Measurements from ENCODE around the gene SPATA16. TPM values are rescaled to one million over a fixed set of nuclear protein-coding genes. Genes with fewer than 3 reads are reported as not detected.
"Not testable (repeated sequence)": the region's sequence is repeated elsewhere in the genome, so short reads cannot be mapped to it uniquely, and the experiment has no call there.

Gene SPATA16
- total RNA-seq, 1 donor from 2014 or later: not detected

GRCh38 chr3:173004681-173005080 lies 136.4 kb downstream of the SPATA16 start:
- DNase-seq: no peak

- DNase-seq: no peak
Measured at GRCh38 chr3:173003956-173004355, 137.1 kb downstream of the SPATA16 start.

GRCh38 chr3:173003471-173003870 lies 137.6 kb downstream of the SPATA16 start:
- DNase-seq: no peak

GRCh38 chr3:173001622-173002021 lies 139.4 kb downstream of the SPATA16 start:
- DNase-seq: no peak

- DNase-seq: no peak
Measured at GRCh38 chr3:173000553-173000952, 140.5 kb downstream of the SPATA16 start.

GRCh38 chr3:172993412-172993811 lies 147.6 kb downstream of the SPATA16 start:
- DNase-seq: no peak

GRCh38 chr3:172991424-172991996 lies 149.5 kb downstream of the SPATA16 start:
- no peak for DNase-seq

GRCh38 chr3:172989373-172989772 lies 151.7 kb downstream of the SPATA16 start:
- no peak for DNase-seq

- DNase-seq: no peak
Measured at GRCh38 chr3:172987273-172987672, 153.8 kb downstream of the SPATA16 start.

- no peak for DNase-seq
Measured at GRCh38 chr3:172984914-172985313, 156.1 kb downstream of the SPATA16 start.

GRCh38 chr3:172982736-172983364 lies 158.2 kb downstream of the SPATA16 start:
- peak; percentile 5 for DNase-seq

- no peak for DNase-seq
Measured at GRCh38 chr3:172981407-172981983, 159.5 kb downstream of the SPATA16 start.

GRCh38 chr3:172980849-172981248 lies 160.2 kb downstream of the SPATA16 start:
- no peak for DNase-seq

GRCh38 chr3:172977696-172978095 lies 163.3 kb downstream of the SPATA16 start:
- DNase-seq: no peak

- no peak for DNase-seq
Measured at GRCh38 chr3:172974969-172975368, 166.1 kb downstream of the SPATA16 start.

- no peak for DNase-seq
Measured at GRCh38 chr3:172973799-172974198, 167.2 kb downstream of the SPATA16 start.

- no peak for DNase-seq
Measured at GRCh38 chr3:172972717-172973116, 168.3 kb downstream of the SPATA16 start.

- DNase-seq: no peak
Measured at GRCh38 chr3:172972067-172972466, 169.0 kb downstream of the SPATA16 start.

- DNase-seq: no peak
Measured at GRCh38 chr3:172968646-172969045, 172.4 kb downstream of the SPATA16 start.

GRCh38 chr3:172965256-172965655 lies 175.8 kb downstream of the SPATA16 start:
- no peak for DNase-seq

- DNase-seq: not testable (repeated sequence)
Measured at GRCh38 chr3:172960626-172961182, 180.3 kb downstream of the SPATA16 start.

GRCh38 chr3:172958565-172958964 lies 182.5 kb downstream of the SPATA16 start:
- DNase-seq: no peak

- DNase-seq: no peak
Measured at GRCh38 chr3:172953571-172953970, 187.5 kb downstream of the SPATA16 start.

- no peak for DNase-seq
Measured at GRCh38 chr3:172951511-172951910, 189.5 kb downstream of the SPATA16 start.
